Brain microvascular endothelial cell (primary cell): ENCODE results near the gene USP11.

Experiments
- DNase-seq: peaks from one replicate; pipeline ENCODE4 v3.0.0-alpha.2; 2020
- H3K27ac ChIP-seq: fragments of 250-450 bp; sonication (Bioruptor Pico); 2 replicates; pipeline ENCODE4 v1.5.1; 2020; ENCODE audit warnings: mild to moderate bottlenecking, moderate library complexity
- H3K27me3 ChIP-seq: fragments of 250-450 bp; sonication (Bioruptor Pico); replicated peaks from 2 replicates; pipeline ENCODE4 v1.5.1; 2020; ENCODE audit warnings: mild to moderate bottlenecking
- H3K36me3 ChIP-seq: fragments of 250-450 bp; sonication (Bioruptor Pico); replicated peaks from 2 replicates; pipeline ENCODE4 v1.5.1; 2020; ENCODE audit warnings: mild to moderate bottlenecking
- H3K4me3 ChIP-seq: 2 replicates; pipeline ENCODE4 v1.5.1; 2011; ENCODE audit warnings: low read depth, mild to moderate bottlenecking, control low read depth, low read length, moderate library complexity
- CTCF ChIP-seq: IDR thresholded peaks from 2 replicates; pipeline ENCODE4 v1.5.1; 2011; ENCODE audit warnings: low read depth, mild to moderate bottlenecking, moderate library complexity, low read length, control low read depth, inconsistent platforms; ENCODE audit errors: missing control alignments
- in situ Hi-C: cut with HindIII; loops from 2 replicates; pipeline ENCODE4 v1.10.0; 2017; ENCODE audit warnings: low sequenced_read_pairs, low pct_ligation_motif_present

USP11 gene

DNA sequence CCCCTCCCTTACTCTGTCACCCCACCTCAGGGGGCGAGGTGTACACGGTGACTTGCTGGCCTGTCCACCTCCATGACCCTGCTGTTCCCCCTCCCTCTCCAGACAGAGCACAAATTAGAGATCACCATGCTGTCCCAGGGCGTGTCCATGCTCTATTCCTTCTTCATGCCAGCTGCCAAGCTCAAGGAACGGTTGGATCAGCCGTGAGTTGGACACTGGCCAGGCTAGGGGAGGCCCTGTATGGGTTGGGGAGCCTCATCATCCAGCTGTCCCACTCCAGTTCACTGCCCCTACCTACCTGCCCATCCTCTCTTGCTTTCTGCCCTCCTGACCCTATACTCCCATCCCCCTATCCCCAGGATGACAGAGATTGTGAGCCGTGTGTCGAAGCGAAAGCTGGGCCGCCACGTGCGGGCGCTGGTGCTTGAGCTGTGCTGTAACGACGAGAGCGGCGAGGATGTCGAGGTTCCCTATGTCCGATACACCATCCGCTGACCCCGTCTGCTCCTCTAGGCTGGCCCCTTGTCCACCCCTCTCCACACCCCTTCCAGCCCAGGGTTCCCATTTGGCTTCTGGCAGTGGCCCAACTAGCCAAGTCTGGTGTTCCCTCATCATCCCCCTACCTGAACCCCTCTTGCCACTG lies 18.3 kb upstream of the USP11 start:
- H3K36me3 ChIP-seq, result peaks cover 68% of the 10 kb centered on the region
- no peak overlapping the region for H3K27ac ChIP-seq
- no peak overlapping the region for H3K4me3 ChIP-seq
- no peak for DNase-seq
- no peaks in the 10 kb centered on the region for H3K27me3 ChIP-seq
- in situ Hi-C loops, result no loop called here
- TF ChIP-seq CTCF, result no peak

DNA sequence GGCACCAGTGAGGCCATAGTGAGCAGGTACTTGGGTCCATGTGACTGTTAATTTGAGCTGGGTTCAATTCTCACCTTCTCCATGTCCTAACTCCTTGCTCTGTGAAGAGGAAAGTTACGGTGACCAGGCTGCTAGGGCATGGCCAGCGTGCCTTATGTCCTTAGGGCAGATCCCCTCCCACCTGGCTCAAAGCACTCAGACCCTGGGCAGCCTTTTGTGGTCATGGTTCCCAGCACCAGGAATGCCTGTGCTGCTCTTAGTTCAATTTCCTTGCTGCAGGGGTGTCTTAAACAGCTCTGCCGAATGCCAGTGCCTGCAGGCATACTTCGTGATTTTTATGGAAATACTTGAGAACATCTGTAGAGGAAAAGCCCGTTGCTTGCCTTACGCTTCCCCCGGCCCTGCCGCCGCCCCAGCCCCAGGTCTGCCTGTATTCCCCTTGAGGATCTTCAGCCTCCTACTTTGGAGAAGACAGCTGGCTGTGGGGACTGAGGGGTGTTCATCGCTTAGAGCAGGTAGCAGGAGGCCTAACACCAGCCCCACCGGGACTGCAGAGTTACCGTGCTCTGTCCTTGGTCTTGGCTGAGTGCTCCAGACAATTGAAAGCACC lies 17.4 kb upstream of the USP11 start:
- no peak overlapping the region for H3K4me3 ChIP-seq
- H3K27me3 ChIP-seq, result no peaks in the 10 kb centered on the region
- no peak for DNase-seq
- peaks cover 60% of the 10 kb centered on the region for H3K36me3 ChIP-seq
- H3K27ac ChIP-seq, result no peak overlapping the region
- TF ChIP-seq CTCF, result no peak
- in situ Hi-C loops, result no loop called here

- no peak for DNase-seq
- peaks cover 49% of the 10 kb centered on the region for H3K36me3 ChIP-seq
- H3K4me3 ChIP-seq, result no peak overlapping the region
- H3K27ac ChIP-seq, result peak overlapping the region; percentile 76
- in situ Hi-C loops, result no loop called here
- no peaks in the 10 kb centered on the region for H3K27me3 ChIP-seq
- TF ChIP-seq CTCF, result no peak
Observed at GRCh38 chrX:47216393-47216925, 16.4 kb upstream of the USP11 start.

DNA sequence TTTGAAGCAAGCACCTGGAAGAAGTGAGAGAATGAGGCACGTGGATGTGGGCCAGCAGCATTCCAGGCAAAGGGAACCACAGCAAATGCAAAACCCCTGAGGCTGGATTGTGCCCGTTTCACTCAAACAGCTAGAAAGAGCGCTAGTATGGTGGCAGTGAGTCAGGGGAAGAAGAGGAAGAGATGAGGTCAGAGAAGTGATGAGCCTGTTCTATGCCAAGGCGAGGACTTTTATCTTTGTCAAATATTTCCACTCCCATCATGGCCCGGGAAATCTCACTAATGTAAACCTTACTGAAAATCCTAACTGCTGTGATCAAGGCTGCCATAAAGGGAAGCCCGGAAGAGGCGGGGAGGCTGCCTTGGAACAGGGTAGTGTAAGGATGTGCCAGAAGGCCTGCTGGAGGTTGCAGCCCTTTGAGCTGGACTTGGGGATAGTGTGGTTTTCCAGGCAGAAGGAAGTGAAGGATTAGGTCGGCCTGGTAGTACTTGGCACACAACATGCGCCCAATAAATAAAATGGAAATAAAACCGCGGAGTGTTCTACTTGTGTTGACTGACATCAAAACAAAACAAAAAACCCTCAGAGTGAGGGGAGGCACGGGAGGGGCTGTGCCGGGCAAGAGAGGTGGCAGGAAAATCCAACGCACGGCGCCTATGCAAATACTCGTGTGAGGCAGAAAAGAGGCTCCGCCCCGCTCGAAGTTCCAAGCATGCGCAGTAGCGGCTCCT lies 15.5 kb upstream of the USP11 start:
- Histone ChIP-seq H3K36me3 (peaks cover 42% of the 10 kb centered on the region), H3K4me3 (peak overlapping the region; percentile 17), H3K27ac (peak overlapping the region; percentile 76), H3K27me3 (no peaks in the 10 kb centered on the region)
- peak; percentile 40 for DNase-seq
- TF ChIP-seq CTCF, result no peak
- in situ Hi-C loops, result no loop called here

DNA sequence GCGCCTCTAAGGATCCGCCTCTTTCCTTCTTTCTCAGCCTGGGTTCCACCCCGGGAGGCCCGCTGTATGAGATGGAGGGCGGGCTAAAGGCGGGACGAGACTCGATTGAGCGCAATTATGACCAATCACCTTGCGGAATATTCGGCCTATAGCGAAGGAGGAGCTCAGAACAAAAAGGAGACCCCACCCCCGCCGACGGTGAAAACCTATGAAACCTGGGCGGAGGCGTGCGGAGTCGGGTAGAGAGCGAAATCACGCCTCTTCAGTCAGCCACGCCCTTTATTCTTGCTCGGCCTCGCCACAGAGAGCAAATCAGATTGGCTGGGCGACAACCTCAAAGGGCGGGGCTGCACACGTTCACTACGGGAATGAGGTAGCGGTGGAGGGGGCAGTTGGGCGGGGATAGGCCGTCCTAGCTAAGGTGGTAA lies 14.9 kb upstream of the USP11 start:
- TF ChIP-seq CTCF, result no peak
- peak; percentile 100 for DNase-seq
- H3K27me3 ChIP-seq, result no peaks in the 10 kb centered on the region
- in situ Hi-C loops, result no loop called here
- H3K36me3 ChIP-seq, result peaks cover 36% of the 10 kb centered on the region
- H3K27ac ChIP-seq, result peak overlapping the region; percentile 98
- H3K4me3 ChIP-seq, result peak overlapping the region; percentile 74
